Brain microvascular endothelial cell (primary cell): ENCODE data around the gene TAF4B.

Experiments
- DNase-seq: peaks from one replicate; pipeline ENCODE4 v3.0.0-alpha.2; 2020
- H3K27ac ChIP-seq: fragments of 250-450 bp; sonication (Bioruptor Pico); 2 replicates; pipeline ENCODE4 v1.5.1; 2020; ENCODE audit warnings: mild to moderate bottlenecking, moderate library complexity
- H3K27me3 ChIP-seq: fragments of 250-450 bp; sonication (Bioruptor Pico); replicated peaks from 2 replicates; pipeline ENCODE4 v1.5.1; 2020; ENCODE audit warnings: mild to moderate bottlenecking
- H3K36me3 ChIP-seq: fragments of 250-450 bp; sonication (Bioruptor Pico); replicated peaks from 2 replicates; pipeline ENCODE4 v1.5.1; 2020; ENCODE audit warnings: mild to moderate bottlenecking
- H3K4me3 ChIP-seq: 2 replicates; pipeline ENCODE4 v1.5.1; 2011; ENCODE audit warnings: low read depth, mild to moderate bottlenecking, control low read depth, low read length, moderate library complexity
- CTCF ChIP-seq: IDR thresholded peaks from 2 replicates; pipeline ENCODE4 v1.5.1; 2011; ENCODE audit warnings: low read depth, mild to moderate bottlenecking, moderate library complexity, low read length, control low read depth, inconsistent platforms; ENCODE audit errors: missing control alignments
- in situ Hi-C: cut with HindIII; loops from 2 replicates; pipeline ENCODE4 v1.10.0; 2017; ENCODE audit warnings: low sequenced_read_pairs, low pct_ligation_motif_present

TAF4B gene

GRCh38 chr18:26383454-26384270 is 157.4 kb downstream of the TAF4B start:
- no peak overlapping the region for H3K4me3 ChIP-seq
- no peaks in the 10 kb centered on the region for H3K36me3 ChIP-seq
- DNase-seq = peak; percentile 14
- TF ChIP-seq CTCF = peak; percentile 77
- H3K27ac ChIP-seq = no peak overlapping the region
- in situ Hi-C loops = no loop called here
- H3K27me3 ChIP-seq = no peaks in the 10 kb centered on the region

- TF ChIP-seq CTCF = peak; percentile 27
- DNase-seq = peak; percentile 94
Measured at GRCh38 chr18:26386002-26386401, 159.8 kb downstream of the TAF4B start.

GRCh38 chr18:26386441-26386840 is 160.2 kb downstream of the TAF4B start:
- Histone ChIP-seq H3K27ac (peak overlapping the region; percentile 99), H3K4me3 (no peak overlapping the region), H3K36me3 (no peaks in the 10 kb centered on the region), H3K27me3 (no peaks in the 10 kb centered on the region)
- DNase-seq = peak; percentile 32
- in situ Hi-C loops = no loop called here
- no peak for TF ChIP-seq CTCF

More at GRCh38 chr18:26386002-26386401, 159.8 kb downstream of the TAF4B start:
- Histone ChIP-seq H3K4me3 (no peak overlapping the region), H3K27ac (peak overlapping the region; percentile 99), H3K27me3 (no peaks in the 10 kb centered on the region), H3K36me3 (no peaks in the 10 kb centered on the region)
- in situ Hi-C loops = no loop called here

DNA sequence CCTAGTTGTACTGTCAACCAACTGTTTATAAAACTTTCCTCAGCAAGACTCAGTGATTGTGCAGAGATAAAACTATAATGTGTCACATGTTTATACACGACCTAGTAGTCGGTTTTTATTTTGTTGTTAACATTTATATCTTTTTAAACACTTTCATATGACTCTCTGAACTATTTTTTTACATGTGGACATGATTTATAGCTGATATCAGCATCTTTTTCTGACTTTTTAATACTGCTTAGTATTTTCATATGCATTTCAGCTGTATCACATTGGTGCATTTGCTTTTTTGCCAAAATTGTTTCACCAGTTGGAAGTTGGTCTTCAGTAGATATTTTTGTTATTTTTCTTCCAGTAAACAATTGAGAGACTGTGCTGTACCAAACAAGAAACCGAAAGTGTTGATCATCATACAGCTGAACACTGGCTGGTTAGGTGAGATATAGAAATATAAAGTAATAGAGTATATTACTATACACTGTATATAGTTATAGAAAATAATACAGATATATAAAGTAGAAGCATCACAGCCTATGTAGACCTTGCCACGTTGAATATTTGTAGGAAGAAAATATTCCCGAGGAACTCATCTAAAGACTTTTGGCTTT is 167.9 kb downstream of the TAF4B start:
- Histone ChIP-seq H3K36me3 (no peaks in the 10 kb centered on the region), H3K27me3 (no peaks in the 10 kb centered on the region), H3K27ac (no peak overlapping the region), H3K4me3 (no peak overlapping the region)
- no peak for DNase-seq
- in situ Hi-C loops = no loop called here
- TF ChIP-seq CTCF = no peak

DNA sequence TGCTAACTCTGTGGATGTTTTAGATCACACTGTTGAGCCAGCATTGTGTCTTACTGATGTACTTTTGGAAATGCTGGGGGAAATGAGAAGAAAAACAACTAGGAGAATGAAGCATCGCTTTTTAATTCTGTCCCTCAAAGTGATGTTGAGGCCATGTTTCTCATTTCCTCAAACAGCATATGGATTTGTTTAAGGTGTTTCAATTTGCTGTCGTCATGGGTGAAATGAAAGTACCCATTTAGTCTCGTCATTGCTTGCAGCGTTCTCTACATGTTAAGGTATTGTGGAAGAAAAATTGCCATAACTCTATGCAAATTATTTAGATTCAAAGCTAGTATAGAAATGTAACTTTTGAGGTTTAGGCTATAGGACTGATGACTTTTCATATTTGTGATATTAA is 170.8 kb downstream of the TAF4B start:
- H3K27ac ChIP-seq = no peak overlapping the region
- H3K4me3 ChIP-seq = no peak overlapping the region
- no peak for DNase-seq
- TF ChIP-seq CTCF = no peak
- H3K36me3 ChIP-seq = no peaks in the 10 kb centered on the region
- in situ Hi-C loops = no loop called here
- no peaks in the 10 kb centered on the region for H3K27me3 ChIP-seq

GRCh38 chr18:26403491-26403890 is 177.2 kb downstream of the TAF4B start:
- in situ Hi-C loops = no loop called here

More at GRCh38 chr18:26403491-26403890, 177.2 kb downstream of the TAF4B start:
- Histone ChIP-seq H3K4me3 (no peak overlapping the region), H3K36me3 (no peaks in the 10 kb centered on the region), H3K27ac (no peak overlapping the region), H3K27me3 (no peaks in the 10 kb centered on the region)
- TF ChIP-seq CTCF = no peak
- no peak for DNase-seq
